Measurements from ENCODE around the gene TGM5.
"Not testable (repeated sequence)": the region's sequence is repeated elsewhere in the genome, so short reads cannot be mapped to it uniquely, and the experiment has no call there.

The TGM5 gene, protein sequence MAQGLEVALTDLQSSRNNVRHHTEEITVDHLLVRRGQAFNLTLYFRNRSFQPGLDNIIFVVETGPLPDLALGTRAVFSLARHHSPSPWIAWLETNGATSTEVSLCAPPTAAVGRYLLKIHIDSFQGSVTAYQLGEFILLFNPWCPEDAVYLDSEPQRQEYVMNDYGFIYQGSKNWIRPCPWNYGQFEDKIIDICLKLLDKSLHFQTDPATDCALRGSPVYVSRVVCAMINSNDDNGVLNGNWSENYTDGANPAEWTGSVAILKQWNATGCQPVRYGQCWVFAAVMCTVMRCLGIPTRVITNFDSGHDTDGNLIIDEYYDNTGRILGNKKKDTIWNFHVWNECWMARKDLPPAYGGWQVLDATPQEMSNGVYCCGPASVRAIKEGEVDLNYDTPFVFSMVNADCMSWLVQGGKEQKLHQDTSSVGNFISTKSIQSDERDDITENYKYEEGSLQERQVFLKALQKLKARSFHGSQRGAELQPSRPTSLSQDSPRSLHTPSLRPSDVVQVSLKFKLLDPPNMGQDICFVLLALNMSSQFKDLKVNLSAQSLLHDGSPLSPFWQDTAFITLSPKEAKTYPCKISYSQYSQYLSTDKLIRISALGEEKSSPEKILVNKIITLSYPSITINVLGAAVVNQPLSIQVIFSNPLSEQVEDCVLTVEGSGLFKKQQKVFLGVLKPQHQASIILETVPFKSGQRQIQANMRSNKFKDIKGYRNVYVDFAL

GRCh38 chr15:43266834-43267233 lies at the start of gene TGM5:
Gene TGM5, minus strand, starts transcription at chr15:43266928. Its CDS starts 79 bp downstream, at chr15:43266849.
- no peak for DNase-seq

GRCh38 chr15:43314171-43314570 lies 47.4 kb upstream of the TGM5 start:
- no peak for DNase-seq

- no peak for DNase-seq
Measured at GRCh38 chr15:43312378-43312777, 45.6 kb upstream of the TGM5 start.

- DNase-seq, result no peak
Measured at GRCh38 chr15:43302205-43302817, 35.6 kb upstream of the TGM5 start, which contains the start of gene TGM7. Gene TGM7, minus strand, starts transcription at chr15:43302255.

GRCh38 chr15:43299884-43300283 lies 33.2 kb upstream of the TGM5 start:
- no peak for DNase-seq

- no peak for DNase-seq
Measured at GRCh38 chr15:43299411-43299810, 32.7 kb upstream of the TGM5 start.

GRCh38 chr15:43294091-43294706 lies 27.5 kb upstream of the TGM5 start:
- DNase-seq, result no peak

DNA sequence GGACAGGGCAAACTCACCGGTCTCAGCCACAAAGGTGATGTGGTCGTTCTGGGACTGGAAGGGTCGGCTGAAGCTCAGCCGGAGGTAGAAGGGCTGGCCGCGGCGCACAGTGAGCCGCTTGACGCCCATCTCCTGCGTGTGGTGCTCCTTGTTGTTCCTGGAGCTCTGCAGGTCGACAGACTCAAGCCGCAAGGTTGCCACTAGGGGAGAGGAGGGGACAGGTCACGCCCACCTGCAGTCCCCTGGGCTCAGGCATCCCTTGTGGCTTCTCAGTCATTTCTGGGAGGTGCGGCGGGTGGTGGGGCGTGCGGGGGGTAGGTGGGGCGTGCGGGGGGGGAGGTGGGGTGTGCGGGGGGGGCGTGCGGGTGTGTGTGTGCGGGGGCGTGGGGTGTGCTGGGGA lies 26.7 kb upstream of the TGM5 start:
- peak; percentile 42 for DNase-seq

DNA sequence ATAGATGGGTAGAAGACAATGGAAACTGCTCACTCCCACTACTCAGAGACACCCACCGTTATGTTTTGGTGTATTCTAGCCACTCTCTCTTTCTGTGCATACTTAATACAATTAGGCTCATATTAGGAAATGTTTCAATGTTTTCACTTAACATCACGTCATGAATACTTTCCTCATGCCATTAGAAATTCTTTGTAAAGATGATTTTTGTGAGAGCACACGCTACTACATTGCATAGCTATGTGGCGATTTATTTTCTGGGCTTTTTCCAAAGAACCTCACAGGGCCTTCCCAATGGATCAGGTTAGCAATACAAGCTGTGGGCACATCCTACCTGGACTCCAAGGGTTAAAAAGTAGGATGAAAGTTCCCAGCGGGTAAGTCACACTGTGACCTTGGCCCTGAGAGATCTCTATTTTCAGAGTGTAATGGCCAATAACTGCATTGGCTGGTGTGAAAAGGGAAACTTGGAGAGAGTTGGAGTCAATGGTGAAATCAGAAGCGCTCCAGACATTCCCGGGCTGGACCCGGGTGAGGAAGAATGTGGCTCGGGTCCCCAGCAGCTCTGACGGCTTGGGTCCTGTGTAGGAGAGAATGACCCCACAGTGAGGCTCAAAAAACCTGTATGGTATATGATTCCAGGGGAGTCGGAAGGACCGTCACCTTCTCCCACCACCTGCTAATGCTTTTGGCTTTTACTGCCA lies 25.8 kb upstream of the TGM5 start:
- no peak for DNase-seq

DNA sequence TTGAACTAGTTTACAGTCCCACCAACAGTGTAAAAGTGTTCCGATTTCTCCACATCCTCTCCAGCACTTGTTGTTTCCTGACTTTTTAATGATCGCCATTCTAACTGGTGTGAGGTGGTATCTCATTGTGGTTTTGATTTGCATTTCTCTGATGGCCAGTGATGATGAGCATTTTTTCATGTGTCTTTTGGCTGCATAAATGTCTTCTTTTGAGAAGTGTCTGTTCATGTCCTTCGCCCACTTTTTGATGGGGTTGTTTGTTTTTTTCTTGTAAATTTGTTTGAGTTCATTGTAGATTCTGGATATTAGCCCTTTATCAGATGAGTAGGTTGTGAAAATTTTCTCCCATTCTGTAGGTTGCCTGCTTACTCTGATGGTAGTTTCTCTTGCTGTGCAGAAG lies 22.9 kb upstream of the TGM5 start:
- DNase-seq, result not testable (repeated sequence)

GRCh38 chr15:43287254-43287653 lies 20.5 kb upstream of the TGM5 start:
- no peak for DNase-seq

DNA sequence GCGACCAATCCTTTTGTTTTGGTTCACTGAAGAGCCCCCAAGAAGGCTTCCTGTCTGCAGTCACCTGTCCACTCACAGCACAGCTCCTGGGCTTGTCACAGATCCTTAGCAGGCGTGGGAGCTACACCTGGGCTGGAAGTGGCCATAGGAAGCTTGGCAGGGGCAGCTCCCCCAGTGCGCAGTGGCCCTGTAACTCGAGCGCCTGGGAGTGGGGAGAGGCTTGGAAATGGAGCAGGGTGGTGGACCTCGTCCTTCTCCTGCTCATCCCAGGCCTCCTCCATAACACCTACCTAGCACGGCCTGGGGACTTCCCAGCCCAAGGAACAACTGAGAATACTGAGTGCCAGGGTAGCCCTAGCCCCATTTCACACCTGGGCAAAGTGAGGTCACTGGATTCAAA lies 19.3 kb upstream of the TGM5 start:
- no peak for DNase-seq

DNA sequence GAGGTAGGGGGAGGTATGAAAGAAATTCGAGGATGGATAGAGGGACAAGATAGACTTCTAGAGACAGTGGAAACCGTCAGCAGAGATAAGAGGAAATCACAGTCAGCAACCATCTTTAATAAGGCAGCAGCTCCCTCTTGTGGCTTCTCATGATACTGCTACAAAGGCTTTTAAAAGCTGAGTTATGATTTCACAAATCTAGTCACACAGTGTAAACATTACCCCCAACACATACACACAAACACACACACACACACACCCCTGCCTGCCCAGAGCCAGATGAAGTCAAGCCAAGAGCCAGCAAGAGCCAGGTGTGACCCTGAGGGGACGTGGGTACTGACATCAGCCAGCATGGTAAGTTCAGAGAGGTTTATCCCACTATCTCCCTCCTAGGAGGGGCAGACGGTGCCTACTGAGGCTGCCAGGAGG lies 18.9 kb upstream of the TGM5 start:
- peak; percentile 88 for DNase-seq

DNA sequence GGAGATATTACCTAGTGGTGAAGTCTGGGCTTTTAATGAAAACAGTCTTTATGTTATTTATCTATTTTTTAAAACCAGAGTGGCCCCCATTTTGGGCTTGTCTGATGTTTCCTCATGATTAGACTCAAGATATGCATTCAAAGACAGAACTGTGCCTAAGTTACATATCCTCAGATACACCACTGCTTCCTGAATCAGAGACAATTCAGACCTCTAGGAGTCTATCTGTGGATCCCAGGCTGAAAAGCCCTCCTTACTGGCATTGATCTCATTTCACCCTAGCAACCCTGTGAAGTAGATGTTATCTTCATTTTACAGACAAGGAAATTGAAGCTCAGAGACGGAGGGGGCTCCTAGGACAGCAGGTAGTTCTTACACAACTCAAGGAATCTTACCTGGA lies 16.8 kb upstream of the TGM5 start:
- DNase-seq, result no peak

GRCh38 chr15:43281926-43282602 lies 15.3 kb upstream of the TGM5 start:
- no peak for DNase-seq

DNA sequence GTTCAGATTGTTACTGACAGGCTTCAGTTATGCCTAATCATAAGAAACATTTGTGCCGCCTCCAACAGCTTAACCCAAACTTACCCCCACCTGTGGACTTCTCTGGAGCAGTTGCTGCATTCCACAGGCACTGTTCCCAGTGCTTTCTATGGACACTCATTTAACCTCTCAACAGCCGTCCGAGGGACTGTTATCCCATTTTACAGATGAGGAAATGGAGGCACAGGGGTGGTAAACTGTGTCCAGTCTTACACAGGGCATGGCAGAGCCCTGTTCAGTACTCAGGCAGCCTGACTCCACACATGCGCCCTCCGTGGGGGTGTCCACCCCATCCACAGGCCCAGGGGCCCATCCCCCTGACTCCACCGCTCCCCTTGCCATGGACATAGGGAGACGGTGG lies 14.3 kb upstream of the TGM5 start:
- no peak for DNase-seq

DNA sequence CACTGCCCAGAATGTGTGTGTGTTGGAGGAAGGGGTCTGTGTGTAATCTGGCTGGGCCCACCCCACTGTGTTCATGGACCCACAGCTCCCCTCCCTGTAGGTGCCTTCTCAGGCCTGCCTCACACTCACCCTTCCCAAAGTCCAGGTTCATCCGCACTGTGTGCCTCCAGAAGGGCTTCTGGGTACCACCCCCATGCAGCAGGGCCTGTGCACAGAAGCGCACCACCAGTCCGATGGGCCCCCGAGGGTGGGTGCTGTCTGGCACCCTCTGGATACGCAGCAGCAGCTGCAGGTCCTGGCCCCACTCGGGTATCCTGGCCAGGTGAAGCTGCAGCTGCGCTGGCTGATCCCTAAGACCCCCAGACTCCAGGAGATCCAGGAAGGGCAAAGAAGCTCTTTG lies 12.8 kb upstream of the TGM5 start:
- no peak for DNase-seq

DNA sequence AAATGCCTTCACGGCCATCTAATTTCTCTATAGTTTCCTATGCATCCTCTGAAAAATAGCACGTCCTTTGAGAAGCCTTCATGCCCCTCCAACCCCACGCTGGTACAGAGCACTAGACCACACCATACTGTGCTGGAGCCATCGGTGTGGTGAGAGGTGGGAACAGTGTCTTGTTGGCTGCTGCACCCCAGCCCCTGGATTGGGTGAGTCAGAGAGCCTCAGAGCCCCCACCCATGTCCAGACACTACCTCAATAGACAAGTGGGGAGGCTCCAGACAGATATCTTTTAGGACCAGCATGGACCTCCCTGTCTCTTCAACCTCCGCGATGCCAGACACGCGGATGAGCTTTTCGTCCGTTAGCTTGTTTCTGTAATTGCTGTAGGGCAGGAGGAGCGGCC lies 12.1 kb upstream of the TGM5 start:
- DNase-seq, result no peak

GRCh38 chr15:43277901-43278300 lies 11.2 kb upstream of the TGM5 start:
- DNase-seq, result no peak

DNA sequence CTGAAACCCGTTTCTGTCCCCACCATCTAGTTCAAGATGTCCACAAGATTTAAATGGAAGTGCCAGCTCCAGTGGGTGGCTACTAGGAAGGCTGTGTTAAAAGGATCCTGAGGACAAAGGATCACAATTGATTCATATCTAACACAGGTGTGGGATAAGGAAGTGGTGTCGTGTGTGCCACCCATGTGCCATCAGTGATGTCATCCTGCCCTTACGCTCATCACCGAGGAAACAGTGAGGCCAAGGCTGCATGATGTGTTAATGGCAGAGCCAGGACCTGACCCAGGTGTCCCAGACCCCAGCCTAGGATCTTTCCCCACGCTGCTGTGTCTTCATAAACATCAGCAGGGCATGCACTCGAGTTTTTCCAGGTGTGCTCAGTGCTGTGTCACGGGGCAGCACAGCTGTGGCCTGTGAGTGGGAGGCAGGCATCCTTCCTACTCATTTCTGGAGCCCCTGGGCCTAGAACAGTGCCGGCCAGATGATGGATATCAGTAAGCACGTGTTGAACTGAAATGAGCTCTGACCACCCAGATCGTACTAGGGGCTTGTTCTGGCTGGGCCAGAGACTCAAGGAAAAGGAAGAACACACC lies 10.6 kb upstream of the TGM5 start:
- DNase-seq, result no peak

- DNase-seq, result no peak
Measured at GRCh38 chr15:43276563-43277200, 10.0 kb upstream of the TGM5 start.
